HEK293 (cell line): ENCODE data around the gene IFNGR1.

ENCODE experiments used
- CTCF ChIA-PET: fragments of 350-600 bp; formaldehyde crosslinking; extraction: SDS; loops from one replicate; lab custom pipeline; 2021; ENCODE audit warnings: antibody characterized with exemption; lab: Yijun Ruan, JAX
- POLR2A ChIA-PET: fragments of 300-600 bp; formaldehyde crosslinking; extraction: SDS; loops from one replicate; lab custom pipeline; 2020; ENCODE audit warnings: antibody characterized with exemption, inconsistent platforms; lab: Yijun Ruan, JAX
- H3K27ac ChIP-seq: fragments of 200-500 bp; sonication (Bioruptor generic); 2 replicates; pipeline ENCODE4 v1.5.1; 2014; ENCODE audit warnings: low read depth, low read length, control low read depth, inconsistent platforms; ENCODE audit errors: extremely low read depth
- H3K36me3 ChIP-seq, 2 experiments: fragments of 200-500 bp in 1 of 2; sonication (Bioruptor generic) in 1 of 2; 1 replicate in 1 of 2; 2 replicates in 1 of 2; pipeline ENCODE4 v1.5.1; 2014 to 2017; ENCODE audit warnings: inconsistent platforms in 2 of 2, low read length in 2 of 2; ENCODE audit not compliant: control insufficient read depth in 2 of 2, insufficient read depth in 1 of 2
- H3K4me1 ChIP-seq: fragments of 200-500 bp; sonication (Bioruptor generic); 2 replicates; pipeline ENCODE4 v1.5.1; 2014; ENCODE audit warnings: mild to moderate bottlenecking, low read length, inconsistent platforms; ENCODE audit not compliant: control insufficient read depth, insufficient read depth
- H3K4me3 ChIP-seq: 2 replicates; pipeline ENCODE4 v1.5.1; 2011; ENCODE audit warnings: low read depth, mild to moderate bottlenecking, control low read depth, low read length, moderate library complexity
- H3K9me3 ChIP-seq: fragments of 200-500 bp; sonication (Bioruptor generic); 2 replicates; pipeline ENCODE4 v1.5.1; 2014; ENCODE audit warnings: low read depth, low read length, inconsistent platforms; ENCODE audit not compliant: control insufficient read depth, insufficient read depth
- KLF16 ChIP-seq: fragments of 450-650 bp; formaldehyde crosslinking; IDR thresholded peaks from 2 replicates; pipeline ENCODE4 v1.5.1; 2017; ENCODE audit warnings: missing biosample characterization, missing genetic modification characterization
- KLF8 ChIP-seq: fragments of 450-650 bp; formaldehyde crosslinking; IDR thresholded peaks from 2 replicates; pipeline ENCODE4 v1.5.1; 2016; ENCODE audit warnings: missing biosample characterization, missing genetic modification characterization
- KLF9 ChIP-seq: fragments of 450-650 bp; formaldehyde crosslinking; IDR thresholded peaks from 2 replicates; pipeline ENCODE4 v1.5.1; 2016; ENCODE audit warnings: missing biosample characterization, missing genetic modification characterization, low read depth
- OSR2 ChIP-seq: fragments of 450-650 bp; formaldehyde crosslinking; IDR thresholded peaks from 2 replicates; pipeline ENCODE4 v1.5.1; 2016; ENCODE audit warnings: missing biosample characterization, missing genetic modification characterization
- OVOL3 ChIP-seq: fragments of 450-650 bp; formaldehyde crosslinking; IDR thresholded peaks from 2 replicates; pipeline ENCODE4 v1.5.1; 2016; ENCODE audit warnings: missing biosample characterization, missing genetic modification characterization
- PRDM1 ChIP-seq: fragments of 450-650 bp; formaldehyde crosslinking; IDR thresholded peaks from 2 replicates; pipeline ENCODE4; 2016; ENCODE audit warnings: missing biosample characterization, missing genetic modification characterization
- PRDM4 ChIP-seq: fragments of 450-650 bp; formaldehyde crosslinking; IDR thresholded peaks from 2 replicates; pipeline ENCODE4 v1.5.1; 2017; ENCODE audit warnings: missing biosample characterization, missing genetic modification characterization
- SALL2 ChIP-seq: fragments of 450-650 bp; formaldehyde crosslinking; IDR thresholded peaks from 2 replicates; pipeline ENCODE4 v1.5.0; 2017; ENCODE audit warnings: missing biosample characterization, mild to moderate bottlenecking, missing genetic modification characterization, borderline replicate concordance
- SCRT1 ChIP-seq: fragments of 450-650 bp; formaldehyde crosslinking; IDR thresholded peaks from 2 replicates; pipeline ENCODE4 v1.5.1; 2016; ENCODE audit warnings: missing biosample characterization, missing genetic modification characterization, borderline replicate concordance
- ZBTB1 ChIP-seq: fragments of 450-650 bp; formaldehyde crosslinking; IDR thresholded peaks from 2 replicates; pipeline ENCODE4 v1.5.1; 2016; ENCODE audit warnings: missing biosample characterization, missing genetic modification characterization
- ZBTB49 ChIP-seq: fragments of 450-650 bp; formaldehyde crosslinking; IDR thresholded peaks from 2 replicates; pipeline ENCODE4 v1.5.1; 2016; ENCODE audit warnings: missing biosample characterization, missing genetic modification characterization, low read depth
- ZBTB8A ChIP-seq: fragments of 450-650 bp; formaldehyde crosslinking; IDR thresholded peaks from 2 replicates; pipeline ENCODE4 v1.5.1; 2016; ENCODE audit warnings: missing biosample characterization, missing genetic modification characterization
- ZIC2 ChIP-seq: fragments of 450-650 bp; formaldehyde crosslinking; IDR thresholded peaks from 2 replicates; pipeline ENCODE4 v1.5.1; 2016; ENCODE audit warnings: missing biosample characterization, missing genetic modification characterization
- ZNF10 ChIP-seq: fragments of 450-650 bp; formaldehyde crosslinking; IDR thresholded peaks from 2 replicates; pipeline ENCODE4 v1.5.1; 2017; ENCODE audit warnings: missing biosample characterization, missing genetic modification characterization
- ZNF2 ChIP-seq: fragments of 450-650 bp; formaldehyde crosslinking; IDR thresholded peaks from 2 replicates; pipeline ENCODE4 v1.5.1; 2016; ENCODE audit warnings: missing biosample characterization, missing genetic modification characterization
- ZNF202 ChIP-seq: fragments of 450-650 bp; formaldehyde crosslinking; IDR thresholded peaks from 2 replicates; pipeline ENCODE4 v1.5.1; 2016; ENCODE audit warnings: missing biosample characterization, missing genetic modification characterization, borderline replicate concordance
- ZNF214 ChIP-seq: fragments of 450-650 bp; formaldehyde crosslinking; IDR thresholded peaks from 2 replicates; pipeline ENCODE4 v1.5.1; 2017; ENCODE audit warnings: missing biosample characterization, mild to moderate bottlenecking, missing genetic modification characterization, borderline replicate concordance
- ZNF248 ChIP-seq: fragments of 450-650 bp; formaldehyde crosslinking; IDR thresholded peaks from 2 replicates; pipeline ENCODE4 v1.5.1; 2017; ENCODE audit warnings: missing biosample characterization, missing genetic modification characterization
- ZNF354C ChIP-seq: fragments of 450-650 bp; formaldehyde crosslinking; IDR thresholded peaks from 2 replicates; pipeline ENCODE4 v1.5.1; 2016; ENCODE audit warnings: missing biosample characterization, missing genetic modification characterization, low read depth, borderline replicate concordance
- ZNF362 ChIP-seq: fragments of 450-650 bp; formaldehyde crosslinking; IDR thresholded peaks from 2 replicates; pipeline ENCODE4 v1.5.1; 2016; ENCODE audit warnings: missing biosample characterization, missing genetic modification characterization
- ZNF48 ChIP-seq: fragments of 450-650 bp; formaldehyde crosslinking; IDR thresholded peaks from 2 replicates; pipeline ENCODE4 v1.5.1; 2016; ENCODE audit warnings: missing biosample characterization, missing genetic modification characterization
- ZNF501 ChIP-seq: fragments of 450-650 bp; formaldehyde crosslinking; IDR thresholded peaks from 2 replicates; pipeline ENCODE4 v1.5.1; 2016; ENCODE audit warnings: missing biosample characterization, missing genetic modification characterization
- ZNF510 ChIP-seq: fragments of 450-650 bp; formaldehyde crosslinking; IDR thresholded peaks from 2 replicates; pipeline ENCODE4 v1.5.1; 2018; ENCODE audit warnings: mild to moderate bottlenecking, missing genetic modification characterization, missing biosample characterization; ENCODE audit not compliant: insufficient replicate concordance
- ZNF549 ChIP-seq: fragments of 450-650 bp; IDR thresholded peaks from 2 replicates; pipeline ENCODE4 v1.5.1; 2018; ENCODE audit warnings: missing biosample characterization, missing genetic modification characterization, mild to moderate bottlenecking, inconsistent platforms, moderate library complexity
- ZNF555 ChIP-seq: fragments of 450-650 bp; formaldehyde crosslinking; conservative IDR thresholded peaks from 2 replicates; pipeline ENCODE4 v1.5.1; 2017; ENCODE audit warnings: missing biosample characterization, mild to moderate bottlenecking, missing genetic modification characterization, inconsistent platforms
- ZNF596 ChIP-seq: fragments of 450-650 bp; IDR thresholded peaks from 2 replicates; pipeline ENCODE4 v1.5.0; 2018; ENCODE audit warnings: missing biosample characterization, mild to moderate bottlenecking, missing genetic modification characterization, moderate library complexity
- ZNF600 ChIP-seq: fragments of 450-650 bp; formaldehyde crosslinking; IDR thresholded peaks from 2 replicates; pipeline ENCODE4 v1.5.1; 2016; ENCODE audit warnings: missing biosample characterization, missing genetic modification characterization
- ZNF621 ChIP-seq: fragments of 450-650 bp; formaldehyde crosslinking; IDR thresholded peaks from 2 replicates; pipeline ENCODE4 v1.5.1; 2017; ENCODE audit warnings: missing biosample characterization, missing genetic modification characterization
- ZNF624 ChIP-seq: fragments of 450-650 bp; formaldehyde crosslinking; IDR thresholded peaks from 2 replicates; pipeline ENCODE4 v1.5.1; 2017; ENCODE audit warnings: missing biosample characterization, missing genetic modification characterization
- ZNF747 ChIP-seq: fragments of 450-650 bp; formaldehyde crosslinking; IDR thresholded peaks from 2 replicates; pipeline ENCODE4 v1.5.1; 2016; ENCODE audit warnings: missing biosample characterization, missing genetic modification characterization
- ZNF76 ChIP-seq: fragments of 450-650 bp; formaldehyde crosslinking; IDR thresholded peaks from 2 replicates; pipeline ENCODE4; 2016; ENCODE audit warnings: low read depth, missing biosample characterization, missing genetic modification characterization, borderline replicate concordance
- ZNF791 ChIP-seq: fragments of 450-650 bp; formaldehyde crosslinking; IDR thresholded peaks from 2 replicates; pipeline ENCODE4 v1.5.1; 2016; ENCODE audit warnings: missing biosample characterization, missing genetic modification characterization
- ZSCAN23 ChIP-seq: fragments of 450-650 bp; formaldehyde crosslinking; IDR thresholded peaks from 2 replicates; pipeline ENCODE4 v1.5.1; 2016; ENCODE audit warnings: missing biosample characterization, missing genetic modification characterization
- ZXDB ChIP-seq: fragments of 450-650 bp; formaldehyde crosslinking; IDR thresholded peaks from 2 replicates; pipeline ENCODE4 v1.5.1; 2016; ENCODE audit warnings: missing biosample characterization, missing genetic modification characterization

Gene IFNGR1

GRCh38 chr6:137218473-137218916, 690 bp downstream of the IFNGR1 start (continued):
- TF ChIP-seq ZNF362 (tag by site-specific recombination) (no peak), ZNF555 (no peak), ZNF214 (tag by site-specific recombination) (no peak), SCRT1 (tag by site-specific recombination) (no peak), ZIC2 (tag by site-specific recombination) (0 out of 2 replicates have a peak, but pooled peaks have one; percentile 4), OVOL3 (tag by site-specific recombination) (no peak), PRDM1 (peak; percentile 49; the same call in 1 of the 2 replicates), ZNF549 (no peak), ZNF76 (tag by site-specific recombination) (no peak)

GRCh38 chr6:137217801-137218472, 1.2 kb downstream of the IFNGR1 start:
- Histone ChIP-seq H3K4me3 (peak overlapping the region; percentile 89), H3K36me3 (peaks cover 0 to 3% of the 10 kb centered on the region in 2 experiments; a peak in 1 of 3 replicates), H3K9me3 (no peaks in the 10 kb centered on the region), H3K27ac (no peak overlapping the region), H3K4me1 (peaks cover 10% of the 10 kb centered on the region)
- POLR2A ChIA-PET, result no interaction called here
- CTCF ChIA-PET, result interaction anchor here (0.8 kb wide), 1 partner anchor 125 kb away, joined by 3 read pairs; no protein-coding TSS in a partner anchor
- TF ChIP-seq KLF8 (tag by site-specific recombination), result no peak
- no peak for TF ChIP-seq ZNF501 (tag by site-specific recombination)
- no peak for TF ChIP-seq ZNF48 (tag by site-specific recombination)
- TF ChIP-seq PRDM4 (tag by site-specific recombination), result no peak
- TF ChIP-seq KLF16 (tag by site-specific recombination), result no peak
- TF ChIP-seq ZNF624 (tag by site-specific recombination), result no peak
- no peak for TF ChIP-seq SALL2
- TF ChIP-seq ZXDB (tag by site-specific recombination), result no peak
- TF ChIP-seq ZNF596 (tag by site-specific recombination), result no peak
- TF ChIP-seq ZNF2, result no peak
- no peak for TF ChIP-seq ZNF791
- TF ChIP-seq ZNF214 (tag by site-specific recombination), result no peak
- no peak for TF ChIP-seq ZNF202 (tag by site-specific recombination)
- TF ChIP-seq ZBTB1 (tag by site-specific recombination), result no peak
- no peak for TF ChIP-seq ZNF248 (tag by site-specific recombination)
- no peak for TF ChIP-seq PRDM1
- no peak for TF ChIP-seq KLF9 (tag by site-specific recombination)
- TF ChIP-seq ZNF510 (tag by site-specific recombination), result no peak
- no peak for TF ChIP-seq ZNF10
- TF ChIP-seq ZBTB8A (tag by site-specific recombination), result no peak
- TF ChIP-seq OSR2 (tag by site-specific recombination), result no peak
- no peak for TF ChIP-seq ZBTB49 (tag by site-specific recombination)
- TF ChIP-seq ZNF747 (tag by site-specific recombination), result no peak
- no peak for TF ChIP-seq ZNF354C (tag by site-specific recombination)
- no peak for TF ChIP-seq ZNF621 (tag by site-specific recombination)
- no peak for TF ChIP-seq ZSCAN23 (tag by site-specific recombination)
- TF ChIP-seq ZNF600, result no peak
